ENCODE measurements around the gene ACYP2.
A peak's percentile ranks its signal among the peaks of the same experiment; 100 is the strongest.
"Not testable (repeated sequence)": the region's sequence is repeated elsewhere in the genome, so short reads cannot be mapped to it uniquely, and the experiment has no call there.

ACYP2 gene

DNA sequence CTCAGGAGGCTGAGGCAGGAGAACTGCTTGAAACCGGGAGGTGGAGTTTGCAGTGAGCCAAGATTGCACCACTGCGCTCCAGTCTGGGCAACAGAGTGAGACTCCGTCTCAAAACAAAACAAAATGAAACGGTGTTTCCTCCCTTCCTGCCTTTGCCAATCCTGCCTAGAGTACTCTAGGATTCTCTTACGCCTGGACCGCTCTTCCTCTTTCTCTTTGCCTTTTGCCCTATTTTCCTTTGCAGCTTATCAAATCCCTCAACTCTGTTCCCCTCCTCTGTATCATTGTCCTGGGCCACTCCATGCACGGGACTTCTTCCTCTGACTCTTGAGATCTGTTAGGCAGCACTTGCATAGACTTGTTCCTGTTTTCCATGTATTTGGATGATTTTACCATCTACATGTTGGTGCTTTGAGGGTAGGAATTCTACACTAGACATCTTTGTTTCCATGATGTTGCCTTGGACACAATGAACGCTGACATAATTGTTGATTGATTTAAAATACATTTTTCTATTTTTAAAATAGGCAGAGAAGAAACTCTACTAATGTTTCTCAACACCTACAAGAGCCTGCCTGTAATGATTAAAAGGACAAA is 24.8 kb upstream of the ACYP2 start:
- no peaks in the 10 kb centered on the region; the same call in 1 of the 2 replicates for H3K4me1 ChIP-seq (ENCODE audit: insufficient read depth, low read length)
- TF ChIP-seq EZH2 (IDR thresholded peaks at IDR 0.05; ENCODE audit: borderline replicate concordance, low read depth, low read length, severe bottlenecking): no peak
- TF ChIP-seq, protein P1, sequence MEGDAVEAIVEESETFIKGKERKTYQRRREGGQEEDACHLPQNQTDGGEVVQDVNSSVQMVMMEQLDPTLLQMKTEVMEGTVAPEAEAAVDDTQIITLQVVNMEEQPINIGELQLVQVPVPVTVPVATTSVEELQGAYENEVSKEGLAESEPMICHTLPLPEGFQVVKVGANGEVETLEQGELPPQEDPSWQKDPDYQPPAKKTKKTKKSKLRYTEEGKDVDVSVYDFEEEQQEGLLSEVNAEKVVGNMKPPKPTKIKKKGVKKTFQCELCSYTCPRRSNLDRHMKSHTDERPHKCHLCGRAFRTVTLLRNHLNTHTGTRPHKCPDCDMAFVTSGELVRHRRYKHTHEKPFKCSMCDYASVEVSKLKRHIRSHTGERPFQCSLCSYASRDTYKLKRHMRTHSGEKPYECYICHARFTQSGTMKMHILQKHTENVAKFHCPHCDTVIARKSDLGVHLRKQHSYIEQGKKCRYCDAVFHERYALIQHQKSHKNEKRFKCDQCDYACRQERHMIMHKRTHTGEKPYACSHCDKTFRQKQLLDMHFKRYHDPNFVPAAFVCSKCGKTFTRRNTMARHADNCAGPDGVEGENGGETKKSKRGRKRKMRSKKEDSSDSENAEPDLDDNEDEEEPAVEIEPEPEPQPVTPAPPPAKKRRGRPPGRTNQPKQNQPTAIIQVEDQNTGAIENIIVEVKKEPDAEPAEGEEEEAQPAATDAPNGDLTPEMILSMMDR (IDR thresholded peaks at IDR 0.05; ENCODE audit: borderline replicate concordance, extremely low read depth, low read length, poor library complexity, severe bottlenecking): no peak
- no peaks in the 10 kb centered on the region for H3K9me3 ChIP-seq (ENCODE audit: insufficient read depth, low read length, severe bottlenecking)
- H3K4me2 ChIP-seq (ENCODE audit: insufficient read depth, low read length): no peak overlapping the region
- no peaks in the 10 kb centered on the region for H3K36me3 ChIP-seq (ENCODE audit: insufficient read depth, low read length)
- H3K4me3 ChIP-seq (ENCODE audit: low read depth in 1 of 2, low read length in 2 of 2): no peak overlapping the region
- no peak overlapping the region for H3K27ac ChIP-seq (ENCODE audit: low read length)
- DNase-seq: no peak
- no peak for ATAC-seq (ENCODE audit: insufficient read depth, low read depth)
- no peak overlapping the region for H3K9ac ChIP-seq (ENCODE audit: low read depth, low read length)
- no peak overlapping the region for H2AFZ ChIP-seq (ENCODE audit: low read depth, low read length)
- H4K20me1 ChIP-seq (ENCODE audit: insufficient read depth, low read length): no peaks in the 10 kb centered on the region
- H3K27me3 ChIP-seq (ENCODE audit: insufficient read depth, low read length, poor library complexity): no peaks in the 10 kb centered on the region
- H3K79me2 ChIP-seq (ENCODE audit: insufficient read depth, low read length): no peaks in the 10 kb centered on the region

GRCh38 chr2:54092940-54093339 is 22.5 kb upstream of the ACYP2 start:
- Histone ChIP-seq H3K9ac (ENCODE audit: low read depth, low read length) (no peak overlapping the region), H3K9me3 (ENCODE audit: insufficient read depth, low read length, severe bottlenecking) (peaks cover 6% of the 10 kb centered on the region), H3K4me2 (ENCODE audit: insufficient read depth, low read length) (no peak overlapping the region), H3K36me3 (ENCODE audit: insufficient read depth, low read length) (no peaks in the 10 kb centered on the region), H3K4me3 (ENCODE audit: low read depth in 1 of 2, low read length in 2 of 2) (no peak overlapping the region), H2AFZ (ENCODE audit: low read depth, low read length) (no peak overlapping the region), H3K27ac (ENCODE audit: low read length) (no peak overlapping the region), H3K27me3 (ENCODE audit: insufficient read depth, low read length, poor library complexity) (no peaks in the 10 kb centered on the region), H3K79me2 (ENCODE audit: insufficient read depth, low read length) (no peaks in the 10 kb centered on the region), H3K4me1 (ENCODE audit: insufficient read depth, low read length) (no peaks in the 10 kb centered on the region; the same call in 1 of the 2 replicates), H4K20me1 (ENCODE audit: insufficient read depth, low read length) (no peaks in the 10 kb centered on the region)
- peak; percentile 67 for ATAC-seq (ENCODE audit: insufficient read depth, low read depth)
- DNase-seq: no peak
- TF ChIP-seq EZH2 (IDR thresholded peaks at IDR 0.05; ENCODE audit: borderline replicate concordance, low read depth, low read length, severe bottlenecking): no peak
- TF ChIP-seq, protein P1 (IDR thresholded peaks at IDR 0.05; ENCODE audit: borderline replicate concordance, extremely low read depth, low read length, poor library complexity, severe bottlenecking): no peak

DNA sequence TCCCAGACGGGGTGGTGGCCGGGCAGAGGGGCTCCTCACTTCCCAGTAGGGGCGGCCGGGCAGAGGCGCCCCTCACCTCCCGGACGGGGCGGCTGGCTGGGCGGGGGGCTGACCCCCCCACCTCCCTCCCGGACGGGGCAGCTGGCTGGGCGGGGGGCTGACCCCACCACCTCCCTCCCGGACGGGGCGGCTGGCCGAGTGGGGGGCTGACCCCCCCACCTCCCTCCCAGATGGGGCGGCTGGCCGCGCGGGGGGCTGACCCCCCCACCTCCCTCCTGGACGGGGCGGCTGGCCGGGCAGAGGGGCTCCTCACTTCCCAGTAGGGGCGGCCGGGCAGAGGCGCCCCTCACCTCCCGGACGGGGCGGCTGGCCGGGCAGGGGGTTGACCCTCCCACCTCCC is 20.0 kb upstream of the ACYP2 start:
- H3K27me3 ChIP-seq (ENCODE audit: insufficient read depth, low read length, poor library complexity); DNase-seq; ATAC-seq (ENCODE audit: insufficient read depth, low read depth); H3K4me3 ChIP-seq (ENCODE audit: low read depth in 1 of 2, low read length in 2 of 2); H4K20me1 ChIP-seq (ENCODE audit: insufficient read depth, low read length); H3K4me2 ChIP-seq (ENCODE audit: insufficient read depth, low read length); H3K9ac ChIP-seq (ENCODE audit: low read depth, low read length); H3K4me1 ChIP-seq (ENCODE audit: insufficient read depth, low read length); H2AFZ ChIP-seq (ENCODE audit: low read depth, low read length); H3K27ac ChIP-seq (ENCODE audit: low read length); H3K36me3 ChIP-seq (ENCODE audit: insufficient read depth, low read length); H3K9me3 ChIP-seq (ENCODE audit: insufficient read depth, low read length, severe bottlenecking); H3K79me2 ChIP-seq (ENCODE audit: insufficient read depth, low read length): not testable (repeated sequence)

- not testable (repeated sequence) for H4K20me1 ChIP-seq (ENCODE audit: insufficient read depth, low read length); H3K36me3 ChIP-seq (ENCODE audit: insufficient read depth, low read length); H3K4me1 ChIP-seq (ENCODE audit: insufficient read depth, low read length); H3K79me2 ChIP-seq (ENCODE audit: insufficient read depth, low read length); H3K4me3 ChIP-seq (ENCODE audit: low read depth in 1 of 2, low read length in 2 of 2); H3K9me3 ChIP-seq (ENCODE audit: insufficient read depth, low read length, severe bottlenecking); H3K27ac ChIP-seq (ENCODE audit: low read length); H3K4me2 ChIP-seq (ENCODE audit: insufficient read depth, low read length); ATAC-seq (ENCODE audit: insufficient read depth, low read depth); H2AFZ ChIP-seq (ENCODE audit: low read depth, low read length); H3K9ac ChIP-seq (ENCODE audit: low read depth, low read length); H3K27me3 ChIP-seq (ENCODE audit: insufficient read depth, low read length, poor library complexity); DNase-seq
Observed at GRCh38 chr2:54096141-54096540, 19.3 kb upstream of the ACYP2 start.

Data from DND-41 (cell line).